OCI-LY7 (cell line): ENCODE measurements around the gene BCL11A. TPM values are rescaled to one million over a fixed set of nuclear protein-coding genes. Genes with fewer than 3 reads are reported as not detected.

Experiments used
- BruUV-seq: library from RNA; stranded (reverse); fragments of 400-500 nt; replicated peaks from 2 replicates; lab custom pipeline; 2021; lab: Mats Ljungman, UMichigan
- CTCF ChIA-PET: fragments of 300-600 bp; sonication (Branson Sonifier 250); formaldehyde crosslinking; loops from one replicate; lab custom pipeline; 2022; ENCODE audit warnings: antibody characterized with exemption; ENCODE audit not compliant: unreplicated experiment; lab: Charles Lee
- POLR2A ChIA-PET: fragments of 300-600 bp; sonication (Branson Sonifier 250); formaldehyde crosslinking; loops from one replicate; lab custom pipeline; 2022; ENCODE audit warnings: antibody characterized with exemption; lab: Charles Lee
- DNase-seq: peaks from one replicate; pipeline ENCODE4 v3.0.0-alpha.2; 2015; ENCODE audit warnings: low spot score
- H2AFZ ChIP-seq: fragments of 200-600 bp; sonication (generic), shearing (Covaris generic); 2 replicates; pipeline ENCODE4 v1.6.1; 2014; ENCODE audit warnings: mild to moderate bottlenecking, antibody characterized with exemption, low read length, moderate library complexity
- H3K27ac ChIP-seq: fragments of 200-600 bp; sonication (generic); 2 replicates; pipeline ENCODE4 v1.5.1; 2014; ENCODE audit warnings: mixed run types, low read depth, mild to moderate bottlenecking, moderate library complexity, low read length, inconsistent platforms; ENCODE audit not compliant: poor library complexity, severe bottlenecking
- H3K36me3 ChIP-seq: fragments of 200-600 bp; sonication (generic); 2 replicates; pipeline ENCODE4 v1.6.1; 2014; ENCODE audit warnings: mild to moderate bottlenecking, antibody characterized with exemption, low read length, moderate library complexity, mixed read lengths; ENCODE audit not compliant: insufficient read depth
- H3K4me1 ChIP-seq: fragments of 200-600 bp; sonication (generic); 2 replicates; pipeline ENCODE4 v1.5.1; 2014; ENCODE audit warnings: mild to moderate bottlenecking, low read length; ENCODE audit not compliant: insufficient read depth, poor library complexity, severe bottlenecking
- H3K4me2 ChIP-seq: fragments of 200-600 bp; sonication (generic); 2 replicates; pipeline ENCODE4 v1.6.1; 2014; ENCODE audit warnings: mild to moderate bottlenecking, low read length
- H3K4me3 ChIP-seq: fragments of 200-600 bp; sonication (generic); 2 replicates; pipeline ENCODE4 v1.5.1; 2014; ENCODE audit warnings: mild to moderate bottlenecking, low read depth, low read length; ENCODE audit not compliant: poor library complexity, severe bottlenecking
- H3K79me2 ChIP-seq: fragments of 200-600 bp; sonication (generic); 2 replicates; pipeline ENCODE4 v1.6.1; 2016; ENCODE audit warnings: low read depth, mild to moderate bottlenecking, low read length, moderate library complexity, mixed read lengths; ENCODE audit not compliant: insufficient read depth
- H3K9me2 ChIP-seq: fragments of 200-600 bp; sonication (generic); 2 replicates; pipeline ENCODE4 v1.6.1; 2016; ENCODE audit warnings: mild to moderate bottlenecking, low read length, mixed read lengths; ENCODE audit not compliant: insufficient read depth
- H3K9me3 ChIP-seq: fragments of 200-600 bp; sonication (generic); 2 replicates; pipeline ENCODE4 v1.6.1; 2014; ENCODE audit warnings: mild to moderate bottlenecking, mixed run types, low read length, mixed read lengths
- H4K20me1 ChIP-seq: fragments of 200-600 bp; sonication (generic); 2 replicates; pipeline ENCODE4 v1.6.1; 2014; ENCODE audit warnings: mild to moderate bottlenecking, antibody characterized with exemption, low read length, moderate library complexity, mixed read lengths; ENCODE audit not compliant: insufficient read depth
- CTCF ChIP-seq: fragments of 200-600 bp; sonication (generic); conservative IDR thresholded peaks from 2 replicates; pipeline ENCODE4 v1.5.1; 2014; ENCODE audit warnings: mild to moderate bottlenecking, antibody characterized with exemption, low read length, moderate library complexity, mixed read lengths
- EZH2phosphoT487 ChIP-seq: fragments of 200-600 bp; sonication (generic); IDR thresholded peaks from 2 replicates; pipeline ENCODE4 v1.6.1; 2018; ENCODE audit warnings: low read depth, borderline replicate concordance, mild to moderate bottlenecking, mixed run types, antibody characterized with exemption, low read length, moderate library complexity, mixed read lengths
- intact Hi-C: fragments of 100-400 bp; cut with micrococcal nuclease; formaldehyde crosslinking; loops from one replicate; pipeline ENCODE4 v1.10.0; 2022; ENCODE audit not compliant: unreplicated experiment
- total RNA-seq, 2 experiments: library from RNA; depleted of rRNA in 1 of 2; stranded (reverse); fragments of >200 nt in 1 of 2; shearing (Covaris generic) in 1 of 2; gene quantifications; 2 replicates each; pipeline ENCODE4 v1.2.3, GENCODE V29; 2014 to 2022

Gene BCL11A
- total RNA-seq, 2 experiments from 2014 or later: 64.3 to 167 TPM

- TF ChIP-seq CTCF (no peak), EZH2phosphoT487 (no peak)
- ChIA-PET POLR2A (interaction anchor here (0.6 kb wide), 1 partner anchor 68 kb away, joined by 3 read pairs; no protein-coding TSS in a partner anchor), CTCF (no interaction called here)
- no peak overlapping the region for H3K27ac ChIP-seq
- peaks cover 21% of the 10 kb centered on the region for H4K20me1 ChIP-seq
- no peaks in the 10 kb centered on the region for H3K9me3 ChIP-seq
- DNase-seq: no peak
- H3K9me2 ChIP-seq: no peaks in the 10 kb centered on the region
- peaks cover 83% of the 10 kb centered on the region for H3K36me3 ChIP-seq
- H2AFZ ChIP-seq: no peak overlapping the region
- H3K4me3 ChIP-seq: no peak overlapping the region
- BruUV-seq: no TSS peak
- H3K79me2 ChIP-seq: peaks cover 83% of the 10 kb centered on the region
- peaks cover 24% of the 10 kb centered on the region for H3K4me1 ChIP-seq
- intact Hi-C loops: loop anchor here (5.0 kb wide), 1 partner anchor 112 kb away; no protein-coding TSS in a partner anchor
- no peak overlapping the region for H3K4me2 ChIP-seq
These were observed 74.0 kb downstream of the BCL11A start for GRCh38 chr2:60479226-60480088.

GRCh38 chr2:60478660-60479059 lies 74.8 kb downstream of the BCL11A start:
- Histone ChIP-seq H3K4me2 (no peak overlapping the region), H3K9me3 (no peaks in the 10 kb centered on the region), H2AFZ (no peak overlapping the region), H3K79me2 (peaks cover 85% of the 10 kb centered on the region), H4K20me1 (peaks cover 16% of the 10 kb centered on the region), H3K4me3 (no peak overlapping the region), H3K9me2 (no peaks in the 10 kb centered on the region), H3K36me3 (peaks cover 87% of the 10 kb centered on the region), H3K4me1 (peaks cover 16% of the 10 kb centered on the region), H3K27ac (no peak overlapping the region)
- TF ChIP-seq EZH2phosphoT487 (no peak), CTCF (no peak)
- no peak for DNase-seq
- intact Hi-C loops: no loop called here
- ChIA-PET POLR2A (interaction anchor here (0.6 kb wide), 1 partner anchor 69 kb away, joined by 3 read pairs; no protein-coding TSS in a partner anchor), CTCF (no interaction called here)
- no TSS peak for BruUV-seq
